CD4-positive, alpha-beta T cell (primary cell): ENCODE measurements around the gene MAN2A2. TPM values are rescaled to one million over a fixed set of nuclear protein-coding genes. Genes with fewer than 3 reads are reported as not detected.

Experiments used
- ATAC-seq: fragments of 200-7000 bp; cut with Tn5 transposase; one replicate; pipeline ENCODE4 v1.10.0; 2022; ENCODE audit warnings: mild to moderate bottlenecking; ENCODE audit not compliant: poor library complexity
- CTCF ChIA-PET: fragments of 350-600 bp; sonication (Branson Sonifier 250); formaldehyde crosslinking; loops from one replicate; lab custom pipeline; 2021; ENCODE audit warnings: antibody characterized with exemption, inconsistent platforms; lab: Charles Lee
- POLR2A ChIA-PET: fragments of 350-600 bp; sonication (Branson Sonifier 250); formaldehyde crosslinking; loops from one replicate; lab custom pipeline; 2021; ENCODE audit warnings: antibody characterized with exemption, inconsistent platforms; lab: Charles Lee
- DNase-seq, 14 experiments: peaks; one replicate each; pipeline ENCODE4 v3.0.0-alpha.2; 2013 to 2020; ENCODE audit warnings: mixed read lengths in 2 of 14
- H3K27ac ChIP-seq, 2 donors: one replicate each; pipeline versions ENCODE4 v1.5.1 to v1.7.0; 2013; ENCODE audit warnings: low read length in 2 of 2, low read depth in 1 of 2, mild to moderate bottlenecking in 1 of 2
- H3K27me3 ChIP-seq, 2 experiments: 1 replicate in 1 of 2; 2 replicates in 1 of 2; pipeline versions ENCODE4 v1.6.1 to v1.7.0; 2013; ENCODE audit warnings: low read length in 2 of 2, control low read depth in 1 of 2, mild to moderate bottlenecking in 1 of 2, moderate library complexity in 1 of 2; ENCODE audit not compliant: insufficient read depth in 2 of 2, control insufficient read depth in 1 of 2
- H3K36me3 ChIP-seq: one replicate; pipeline ENCODE4 v1.6.1; 2013; ENCODE audit warnings: low read length, control low read depth; ENCODE audit not compliant: insufficient read depth
- H3K4me1 ChIP-seq: one replicate; pipeline ENCODE4 v1.6.1; 2013; ENCODE audit warnings: low read length, control low read depth; ENCODE audit not compliant: insufficient read depth
- H3K4me3 ChIP-seq: one replicate; pipeline ENCODE4 v1.5.1; 2013; ENCODE audit warnings: mild to moderate bottlenecking, low read length, moderate library complexity
- H3K9me3 ChIP-seq, 2 experiments: 1 replicate in 1 of 2; 2 replicates in 1 of 2; pipeline versions ENCODE4 v1.6.1 to v1.7.0; 2013; ENCODE audit warnings: low read length in 2 of 2, mild to moderate bottlenecking in 2 of 2, control low read depth in 1 of 2, moderate library complexity in 1 of 2; ENCODE audit not compliant: control insufficient read depth in 1 of 2, insufficient read depth in 1 of 2
- H3K27ac Mint-ChIP-seq: one replicate; pipeline ENCODE4 v1.8.0; 2020; ENCODE audit warnings: mixed read lengths
- H3K27me3 Mint-ChIP-seq: one replicate; pipeline ENCODE4 v1.8.0; 2021; ENCODE audit warnings: mixed read lengths
- H3K36me3 Mint-ChIP-seq: one replicate; pipeline ENCODE4 v1.8.0; 2021; ENCODE audit warnings: low read depth, mixed read lengths
- H3K4me1 Mint-ChIP-seq: one replicate; pipeline ENCODE4 v1.8.0; 2021; ENCODE audit warnings: low read depth, mixed read lengths
- H3K4me3 Mint-ChIP-seq: one replicate; pipeline ENCODE4 v1.8.0; 2020; ENCODE audit warnings: mild to moderate bottlenecking, mixed read lengths
- H3K9me3 Mint-ChIP-seq: one replicate; pipeline ENCODE4 v1.8.0; 2020; ENCODE audit warnings: mixed read lengths
- intact Hi-C, 2 experiments: fragments of 100-400 bp; cut with DNase I in 1 of 2; cut with micrococcal nuclease in 1 of 2; formaldehyde crosslinking; loops; one replicate each; pipeline versions ENCODE4 v1.15.1 to v1.9.0; 2023 to 2025; cut with DNase I, micrococcal nuclease
- total RNA-seq, 174 experiments: library from RNA in 2 of 174; stranded (reverse) in 2 of 174; gene quantifications; one replicate each; pipeline ENCODE4 v1.2.3 and lab custom pipeline; 2021 to 2026
- TF ChIP-seq, protein P1 (sequence below): fragments of 200-600 bp; IDR thresholded peaks from one replicate; pipeline ENCODE4 v1.8.0; 2022; ENCODE audit warnings: antibody characterized with exemption, mild to moderate bottlenecking

The MAN2A2 gene
- total RNA-seq, 2 experiments from 2014 or later, result 125 to 128 TPM

DNA sequence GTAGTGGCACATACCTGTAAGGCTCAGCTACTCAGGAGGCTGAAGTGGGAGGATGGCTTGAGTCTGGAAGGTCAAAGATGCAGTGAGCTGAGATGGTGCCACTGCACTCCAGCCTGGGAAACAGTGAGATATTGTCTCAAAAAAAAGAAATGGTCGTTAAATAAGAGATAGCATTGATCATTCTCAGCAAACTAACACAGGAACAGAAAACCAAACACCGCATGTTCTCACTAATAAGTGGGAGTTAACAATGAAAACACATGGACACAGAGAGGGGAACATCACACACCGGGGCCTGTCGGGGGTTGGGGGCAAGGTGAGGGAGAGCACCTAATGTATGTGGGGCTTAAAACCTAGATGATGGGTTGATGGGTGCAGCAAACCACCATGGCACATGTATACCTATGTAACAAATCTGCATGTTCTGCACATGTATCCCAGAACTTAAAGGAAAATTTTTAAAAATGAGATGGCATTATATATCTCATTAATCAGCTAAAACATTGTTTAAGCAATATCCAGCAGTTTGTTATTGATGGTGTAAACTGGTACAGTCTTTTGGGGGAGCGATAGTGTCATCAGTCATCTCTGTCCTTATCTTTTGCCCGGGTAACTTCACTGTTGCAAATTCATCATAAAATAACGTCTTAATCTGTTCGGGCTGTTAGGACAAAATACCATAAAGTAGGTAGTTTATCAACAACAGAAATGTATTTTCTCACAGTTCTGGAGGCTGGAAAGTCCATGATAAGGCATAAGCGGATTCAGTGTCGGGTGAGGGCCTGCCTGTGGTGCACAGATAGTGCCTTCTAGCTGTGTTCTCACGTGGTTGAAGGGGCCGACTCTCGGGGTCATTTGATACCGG lies 1.7 kb upstream of the MAN2A2 start:
- H3K36me3 ChIP-seq, result peaks cover 17% of the 10 kb centered on the region
- H3K4me3 ChIP-seq, result peak overlapping the region; percentile 69
- no peaks in the 10 kb centered on the region for H3K27me3 ChIP-seq
- H3K9me3 Mint-ChIP-seq, result no peaks in the 10 kb centered on the region
- H3K9me3 ChIP-seq, result no peaks in the 10 kb centered on the region
- peak overlapping the region; percentile 76 for H3K27ac Mint-ChIP-seq
- H3K4me3 Mint-ChIP-seq, result peak overlapping the region; percentile 87
- POLR2A ChIA-PET, result interaction anchor here (0.6 to 7.9 kb wide), 5 partner anchors 30 to 617 kb away, joined by 3 to 232 read pairs (median 4); partner anchors contain the start of genes HDDC3 and UNC45A
- no peak for ATAC-seq
- peaks cover 19% of the 10 kb centered on the region for H3K4me1 ChIP-seq
- TF ChIP-seq, protein P1, sequence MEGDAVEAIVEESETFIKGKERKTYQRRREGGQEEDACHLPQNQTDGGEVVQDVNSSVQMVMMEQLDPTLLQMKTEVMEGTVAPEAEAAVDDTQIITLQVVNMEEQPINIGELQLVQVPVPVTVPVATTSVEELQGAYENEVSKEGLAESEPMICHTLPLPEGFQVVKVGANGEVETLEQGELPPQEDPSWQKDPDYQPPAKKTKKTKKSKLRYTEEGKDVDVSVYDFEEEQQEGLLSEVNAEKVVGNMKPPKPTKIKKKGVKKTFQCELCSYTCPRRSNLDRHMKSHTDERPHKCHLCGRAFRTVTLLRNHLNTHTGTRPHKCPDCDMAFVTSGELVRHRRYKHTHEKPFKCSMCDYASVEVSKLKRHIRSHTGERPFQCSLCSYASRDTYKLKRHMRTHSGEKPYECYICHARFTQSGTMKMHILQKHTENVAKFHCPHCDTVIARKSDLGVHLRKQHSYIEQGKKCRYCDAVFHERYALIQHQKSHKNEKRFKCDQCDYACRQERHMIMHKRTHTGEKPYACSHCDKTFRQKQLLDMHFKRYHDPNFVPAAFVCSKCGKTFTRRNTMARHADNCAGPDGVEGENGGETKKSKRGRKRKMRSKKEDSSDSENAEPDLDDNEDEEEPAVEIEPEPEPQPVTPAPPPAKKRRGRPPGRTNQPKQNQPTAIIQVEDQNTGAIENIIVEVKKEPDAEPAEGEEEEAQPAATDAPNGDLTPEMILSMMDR, result no peak
- H3K27me3 Mint-ChIP-seq, result no peaks in the 10 kb centered on the region
- H3K4me1 Mint-ChIP-seq, result peaks cover 34% of the 10 kb centered on the region
- H3K36me3 Mint-ChIP-seq, result peaks cover 22% of the 10 kb centered on the region
- CTCF ChIA-PET, result interaction anchor here (1.0 to 6.2 kb wide), 4 partner anchors 28 to 254 kb away, joined by 3 to 88 read pairs (median 7); partner anchors contain the start of genes HDDC3 and UNC45A
- no peak for DNase-seq
- intact Hi-C loops, result loop anchor here (1.0 to 5.0 kb wide), 2 partner anchors 33 to 371 kb away; no protein-coding TSS in a partner anchor
- H3K27ac ChIP-seq, result peak overlapping the region; percentile 15 to 65

GRCh38 chr15:90902040-90902839 lies 862 bp upstream of the MAN2A2 start:
- no peaks in the 10 kb centered on the region for H3K27me3 ChIP-seq
- Mint-ChIP-seq H3K36me3 (peaks cover 30% of the 10 kb centered on the region), H3K9me3 (no peaks in the 10 kb centered on the region), H3K27ac (peak overlapping the region; percentile 76), H3K4me1 (peaks cover 34% of the 10 kb centered on the region), H3K4me3 (peak overlapping the region; percentile 87), H3K27me3 (no peaks in the 10 kb centered on the region)
- peak; percentile 52 to 88 (median 62) for DNase-seq
- TF ChIP-seq, protein P1, result peak; percentile 91
- ATAC-seq, result peak; percentile 67
- peak overlapping the region; percentile 15 to 65 for H3K27ac ChIP-seq
- H3K9me3 ChIP-seq, result no peaks in the 10 kb centered on the region
- POLR2A ChIA-PET, result interaction anchor here (0.6 to 7.9 kb wide), 12 partner anchors 9 to 612 kb away, joined by 3 to 232 read pairs (median 4); partner anchors contain the start of genes BLM, HDDC3, RCCD1 and UNC45A
- peak overlapping the region; percentile 69 for H3K4me3 ChIP-seq
- H3K36me3 ChIP-seq, result peaks cover 25% of the 10 kb centered on the region
- intact Hi-C loops, result loop anchor here (1.0 to 5.0 kb wide), 2 partner anchors 32 to 370 kb away; no protein-coding TSS in a partner anchor
- CTCF ChIA-PET, result interaction anchor here (1.0 to 6.2 kb wide), 6 partner anchors 27 to 254 kb away, joined by 3 to 88 read pairs (median 3); partner anchors contain the start of genes HDDC3 and UNC45A
- H3K4me1 ChIP-seq, result peaks cover 19% of the 10 kb centered on the region
